DMS 273 (cell line): ENCODE data around the gene PIM3.

Experiments used
- DNase-seq: peaks from one replicate; lab custom pipeline; 2025; ENCODE audit not compliant: unreplicated experiment; lab: John Stamatoyannopoulos, UW

Gene PIM3

GRCh38 chr22:49966041-49966773 is 5.6 kb downstream of the PIM3 start:
- no peak for DNase-seq

- no peak for DNase-seq
Observed at GRCh38 chr22:49966774-49967705, 6.5 kb downstream of the PIM3 start.

- DNase-seq: no peak
Observed at GRCh38 chr22:49967706-49968208, 7.2 kb downstream of the PIM3 start.

GRCh38 chr22:49968313-49968830 is 7.8 kb downstream of the PIM3 start:
- no peak for DNase-seq

- DNase-seq: no peak
Observed at GRCh38 chr22:49968831-49969661, 8.5 kb downstream of the PIM3 start.

GRCh38 chr22:49969751-49970527 is 9.4 kb downstream of the PIM3 start:
- no peak for DNase-seq

GRCh38 chr22:49970528-49971231 is 10.1 kb downstream of the PIM3 start:
- DNase-seq: peak; percentile 90

GRCh38 chr22:49971232-49972162 is 10.9 kb downstream of the PIM3 start:
- DNase-seq: peak; percentile 70

GRCh38 chr22:49972163-49973017 is 11.8 kb downstream of the PIM3 start:
- DNase-seq: no peak

GRCh38 chr22:49973018-49973961 is 12.7 kb downstream of the PIM3 start:
- no peak for DNase-seq

GRCh38 chr22:49975543-49976389 is 15.2 kb downstream of the PIM3 start:
- DNase-seq: no peak

- DNase-seq: no peak
Observed at GRCh38 chr22:49976439-49977175, 16.0 kb downstream of the PIM3 start.

GRCh38 chr22:49977578-49977977 is 17.0 kb downstream of the PIM3 start:
- DNase-seq: no peak

GRCh38 chr22:49979587-49980264 is 19.2 kb downstream of the PIM3 start:
- DNase-seq: peak; percentile 56
